Activated CD4-positive, CD25-positive, alpha-beta regulatory T cell treated with anti-CD3 and anti-CD28 coated beads, Interleukin-2, amount 50 U/mL, for 72 hours (primary cell): Measurements from ENCODE around the gene ADGRV1.

ENCODE experiments used
- DNase-seq: peaks from one replicate; pipeline ENCODE4 v3.0.0; 2021

Gene ADGRV1

GRCh38 chr5:90881626-90882150, 323.1 kb downstream of the ADGRV1 start:
- DNase-seq = no peak

DNA sequence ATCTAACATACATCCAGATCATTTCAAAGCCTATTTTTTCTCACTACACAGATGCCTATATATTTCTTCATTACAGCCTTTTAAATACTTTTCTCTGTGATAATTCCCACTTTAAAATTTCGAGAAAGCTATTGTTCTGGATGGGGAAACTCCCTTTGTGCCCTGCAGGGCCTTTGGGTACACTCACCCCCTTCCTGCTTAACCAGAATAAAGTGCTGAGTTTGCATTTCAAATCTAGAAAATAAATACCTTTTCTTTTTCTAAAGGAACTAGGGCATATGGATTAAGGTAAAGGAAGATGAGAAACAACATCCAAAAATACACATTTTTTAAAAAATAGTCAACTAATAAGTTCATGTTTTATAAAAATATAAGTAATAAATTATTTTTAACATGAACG, 323.9 kb downstream of the ADGRV1 start:
- DNase-seq = no peak

DNA sequence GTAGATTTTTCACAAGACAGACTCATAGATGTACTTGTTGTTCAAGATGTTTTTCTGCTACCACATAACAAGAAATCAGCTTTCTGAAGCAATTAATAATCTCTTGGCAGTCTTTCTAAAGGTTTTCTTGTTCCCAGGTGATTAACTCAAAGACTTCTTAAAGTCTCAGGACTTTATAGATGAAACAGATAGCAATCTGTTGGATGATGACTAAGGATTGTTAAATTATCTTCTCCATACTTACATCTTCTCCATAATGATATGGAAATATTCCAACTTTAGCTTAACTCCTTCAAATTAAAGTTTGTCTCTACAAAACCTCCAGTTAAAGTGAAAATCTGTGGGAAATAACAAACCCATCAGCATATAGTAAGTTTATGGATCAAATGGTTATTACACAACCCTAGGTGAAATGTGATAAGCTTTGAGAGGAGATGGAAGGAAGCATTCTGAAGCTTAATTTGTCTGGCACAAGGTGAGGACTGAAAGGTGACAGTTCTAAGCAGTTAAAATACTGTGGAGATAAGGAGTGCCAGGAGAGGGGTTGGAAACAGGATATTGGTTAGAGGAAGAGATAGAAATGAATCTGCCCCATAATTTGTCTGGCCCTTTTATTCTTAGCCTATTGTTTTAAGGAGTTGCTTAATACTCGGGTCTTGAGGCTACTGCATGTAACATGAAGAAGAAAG, 326.7 kb downstream of the ADGRV1 start:
- DNase-seq = no peak

DNA sequence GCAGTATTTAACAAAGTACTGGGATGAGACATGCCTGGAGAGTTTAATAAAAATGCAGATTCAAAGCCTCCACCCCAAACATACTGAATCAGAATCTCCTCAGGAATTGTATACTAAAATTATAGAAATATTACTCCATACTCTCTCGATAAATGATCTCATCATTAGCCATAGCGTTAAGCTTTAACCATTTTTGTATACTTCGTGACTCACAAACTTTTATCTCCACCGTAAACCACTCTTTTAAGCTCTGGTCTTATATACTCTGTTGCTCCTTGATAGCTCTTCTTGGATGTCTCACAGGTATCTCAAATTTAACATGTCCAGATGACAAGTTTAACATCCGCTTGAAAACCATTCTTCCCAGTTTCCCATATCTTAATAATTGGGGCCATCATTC, 327.8 kb downstream of the ADGRV1 start:
- DNase-seq = no peak

DNA sequence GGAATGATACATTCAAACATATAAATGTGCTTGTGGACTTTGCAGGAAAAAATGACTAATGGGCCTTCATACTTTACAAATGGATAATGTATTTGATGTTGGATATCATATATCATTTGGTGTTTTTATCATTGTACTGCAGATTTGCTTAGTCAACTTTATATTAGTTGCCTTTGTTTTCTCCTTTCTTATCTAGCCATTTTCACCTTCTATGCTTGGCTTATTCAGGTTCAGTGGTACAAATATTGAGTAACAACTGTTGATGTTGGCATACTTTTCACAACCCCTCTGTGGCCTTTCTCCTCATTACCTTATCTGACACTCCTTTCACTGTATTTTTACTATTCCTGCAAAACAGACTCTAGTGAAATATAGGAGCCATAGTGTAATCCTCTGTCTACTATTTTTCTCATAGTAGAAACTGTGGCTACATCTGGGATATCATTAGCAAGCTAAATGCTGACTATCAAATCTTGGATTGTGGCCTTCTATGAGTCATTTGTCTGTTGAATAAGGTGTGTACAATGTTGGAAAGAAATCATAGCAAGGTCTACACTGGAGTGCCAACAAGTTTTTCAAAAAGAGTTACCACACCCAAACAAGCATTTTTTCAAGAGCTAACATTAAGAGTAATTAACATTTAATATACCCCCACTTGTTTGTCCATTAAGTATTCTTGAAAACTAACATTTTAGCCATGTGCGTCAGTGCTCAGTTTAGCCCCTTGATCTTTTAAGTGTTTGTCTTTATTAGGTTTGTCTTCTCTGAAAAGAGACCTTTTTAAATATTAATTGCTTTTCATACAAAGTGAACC, 330.1 kb downstream of the ADGRV1 start:
- no peak for DNase-seq

- DNase-seq = no peak
These were observed 330.7 kb downstream of the ADGRV1 start for GRCh38 chr5:90889325-90889600.

DNA sequence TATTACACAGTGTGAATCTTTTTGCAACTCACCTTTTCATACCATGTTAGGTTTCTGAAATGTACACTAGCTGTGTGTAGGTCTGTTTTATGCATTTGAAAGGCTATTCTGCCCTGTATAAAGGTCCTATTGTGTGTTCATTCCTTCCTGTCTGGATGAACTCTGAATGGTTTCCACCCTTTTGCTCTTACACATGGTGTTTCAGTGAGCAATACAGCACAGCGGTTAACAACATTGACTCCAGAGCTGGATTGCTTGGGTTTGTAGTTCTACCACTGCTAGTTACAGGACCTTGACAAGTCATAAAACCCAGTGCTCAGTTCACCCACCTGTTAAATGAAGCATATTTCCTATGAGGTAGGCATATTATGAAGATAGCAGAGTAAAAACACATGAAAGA, 331.6 kb downstream of the ADGRV1 start:
- no peak for DNase-seq

DNA sequence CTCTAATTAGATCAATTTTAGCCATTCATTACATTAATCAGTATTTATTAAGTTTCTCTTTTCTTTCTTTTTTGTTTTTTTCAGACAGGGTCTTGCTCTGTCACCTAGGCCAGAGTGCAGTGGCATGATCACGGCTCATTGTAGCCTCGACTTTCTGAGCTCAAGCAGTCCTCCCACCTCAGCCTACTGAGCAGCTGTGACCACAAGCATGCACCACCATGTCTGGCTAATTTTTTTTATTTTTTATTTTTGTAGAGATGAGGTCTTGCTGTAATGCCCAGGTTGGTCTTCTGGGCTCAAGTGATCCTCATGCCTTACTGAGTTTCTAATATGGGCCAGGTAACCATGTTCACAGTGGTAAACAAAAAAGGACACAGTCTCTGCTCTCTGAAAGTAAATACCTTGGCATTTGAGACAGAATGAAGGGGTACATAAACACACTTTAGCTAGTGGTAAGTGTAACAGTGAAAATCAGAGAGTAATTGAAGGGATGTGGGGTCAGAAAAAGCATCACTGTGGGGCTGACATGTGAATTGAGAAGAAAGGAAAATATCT, 336.3 kb downstream of the ADGRV1 start:
- no peak for DNase-seq

- no peak for DNase-seq
These were observed 339.0 kb downstream of the ADGRV1 start for GRCh38 chr5:90897618-90898017.

DNA sequence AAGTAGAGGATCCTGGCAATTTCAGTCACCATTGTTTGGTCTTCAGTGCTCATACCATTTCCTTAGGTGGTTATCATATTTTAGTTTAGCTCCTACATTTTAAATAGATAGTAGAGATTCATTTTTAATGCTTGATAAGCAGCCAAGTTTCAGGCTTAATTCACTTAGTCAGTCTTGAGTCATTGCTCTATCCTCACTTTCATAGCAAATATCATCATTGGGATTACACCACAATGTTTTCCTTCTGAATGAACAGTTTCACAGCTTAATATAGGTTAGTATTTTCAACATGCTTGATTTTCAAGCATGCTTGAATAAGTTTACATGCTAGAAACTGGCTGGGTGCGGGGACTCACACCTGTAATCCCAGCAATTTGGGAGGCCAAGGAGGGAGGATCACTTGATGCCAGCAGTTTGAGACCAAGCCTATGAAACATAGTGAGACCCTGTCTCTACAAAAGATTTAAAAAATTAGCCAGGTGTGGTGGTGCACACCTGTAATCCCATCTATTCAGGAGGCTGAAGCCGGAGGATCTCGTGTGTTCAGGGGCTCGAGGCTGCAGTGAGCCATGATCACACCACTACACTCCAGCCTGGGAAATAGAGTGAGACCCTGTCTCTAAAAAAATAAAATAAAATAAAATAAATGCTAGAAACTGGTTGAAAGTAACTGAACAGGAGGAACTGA, 339.9 kb downstream of the ADGRV1 start:
- no peak for DNase-seq

DNA sequence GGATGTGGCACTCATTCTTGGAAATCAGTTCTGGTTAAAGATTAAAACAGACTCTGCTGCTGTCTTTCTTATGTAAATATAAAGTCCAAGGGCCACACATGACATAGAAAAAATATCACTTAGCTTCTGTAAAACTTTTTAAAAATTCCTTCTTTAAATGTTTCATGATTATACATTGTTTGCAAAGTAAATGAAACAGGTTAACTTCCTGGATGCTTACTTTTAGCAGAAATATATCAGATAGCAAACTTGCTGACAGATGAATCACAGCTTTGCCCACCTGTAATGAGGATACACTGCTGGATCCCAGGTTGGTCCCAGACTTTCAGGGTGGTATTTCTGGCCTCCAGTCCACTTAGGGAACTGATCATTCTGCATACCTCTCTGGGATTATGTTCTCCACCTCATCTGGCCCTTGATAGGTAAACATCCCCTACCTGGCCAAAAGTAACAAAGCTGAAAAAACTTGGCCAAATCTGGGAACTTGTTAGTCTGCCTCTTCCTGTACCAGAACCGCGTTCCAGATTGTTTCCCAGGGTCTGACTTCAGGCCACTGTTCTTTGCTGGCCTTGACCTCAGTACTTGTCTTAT, 340.5 kb downstream of the ADGRV1 start:
- no peak for DNase-seq

DNA sequence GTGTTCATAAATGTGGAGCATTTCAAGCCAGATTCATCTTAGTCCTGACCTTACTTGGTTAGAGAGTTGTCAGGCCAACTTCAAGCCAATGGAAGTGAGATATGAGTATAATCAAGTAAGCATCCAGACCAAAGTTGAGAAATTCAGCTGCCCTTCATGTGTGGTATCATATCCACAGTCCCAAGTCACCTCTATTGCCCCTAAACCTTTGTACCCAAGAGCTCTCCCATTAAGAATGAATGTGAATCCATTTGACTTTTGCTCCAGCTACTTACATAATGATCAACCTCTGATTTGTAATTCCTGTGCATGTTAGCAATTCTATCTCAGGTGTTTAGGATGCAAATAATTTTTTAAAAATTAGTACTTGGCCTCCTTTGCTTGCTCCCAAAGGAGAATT, 342.7 kb downstream of the ADGRV1 start:
- no peak for DNase-seq

GRCh38 chr5:90902170-90902569, 343.6 kb downstream of the ADGRV1 start:
- DNase-seq = no peak

DNA sequence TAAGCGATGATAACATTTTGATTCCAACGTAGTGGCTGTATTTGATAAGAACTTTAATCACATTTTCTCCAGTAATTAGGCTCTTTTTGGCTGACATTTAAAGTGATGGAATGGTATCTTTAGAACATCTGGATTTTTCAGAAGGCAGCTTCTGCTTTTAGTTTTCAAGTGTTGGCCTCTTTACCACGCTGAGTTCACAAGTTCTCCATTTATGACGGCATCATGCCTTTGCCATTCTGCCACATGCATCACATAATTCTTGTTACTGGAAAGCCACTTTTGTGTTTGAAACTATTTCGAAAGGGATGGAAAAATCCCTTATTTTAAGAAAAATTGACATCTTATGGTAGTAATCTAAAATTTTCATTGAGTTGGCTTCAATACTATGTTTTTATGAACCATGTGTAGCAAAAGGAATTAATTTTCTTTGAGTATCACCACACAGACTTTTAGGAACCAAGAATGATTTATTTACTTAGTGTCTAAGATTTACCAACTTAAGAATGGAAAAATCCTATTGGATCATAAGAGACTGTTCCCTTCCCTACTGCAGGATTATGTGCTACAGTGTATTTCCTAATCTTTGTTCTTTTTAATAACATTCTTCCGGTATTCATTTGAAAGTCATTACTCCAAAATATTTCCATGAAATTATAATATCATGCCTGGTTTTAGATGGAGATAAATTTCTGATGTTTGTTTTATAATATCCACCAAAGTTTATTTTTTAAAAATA, 344.2 kb downstream of the ADGRV1 start:
- DNase-seq = no peak

DNA sequence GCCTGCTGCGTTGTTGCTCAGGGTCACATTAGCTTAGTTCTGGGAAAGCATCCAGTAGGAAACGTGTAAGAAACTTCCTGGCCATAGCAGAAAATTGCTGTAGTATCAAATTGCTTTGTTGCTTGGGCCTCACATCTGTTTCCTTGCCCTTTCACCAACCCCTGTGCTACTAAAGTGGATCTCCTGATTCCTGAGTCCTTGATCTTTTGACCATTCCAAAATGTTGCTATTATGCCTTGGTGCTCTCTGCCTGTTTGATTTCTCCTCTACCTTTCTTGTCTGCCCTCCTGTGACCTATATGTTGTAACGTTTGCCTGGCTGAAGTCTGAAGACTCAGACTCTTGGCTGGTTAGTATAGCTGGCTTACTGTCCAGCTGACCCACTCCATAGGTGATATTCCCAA, 350.5 kb downstream of the ADGRV1 start:
- no peak for DNase-seq

DNA sequence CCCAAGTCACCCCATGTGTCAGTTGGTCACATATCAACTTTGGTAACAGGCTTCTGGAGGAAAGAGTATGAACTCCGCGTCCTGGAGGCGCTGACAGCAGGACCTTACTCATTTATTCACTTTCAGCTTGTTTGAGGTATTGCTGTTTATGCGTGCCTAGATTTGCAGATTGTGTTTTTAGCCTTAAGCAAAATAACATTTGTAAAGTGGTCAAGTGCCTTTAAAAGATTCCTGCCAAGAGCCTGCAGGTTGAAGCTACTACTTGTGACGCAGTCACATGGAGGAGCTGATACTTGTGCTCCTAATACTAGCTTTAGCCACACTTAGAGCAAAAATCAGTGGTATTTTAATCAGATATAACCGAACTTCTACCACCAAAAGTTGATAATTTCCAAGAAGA, 351.3 kb downstream of the ADGRV1 start:
- DNase-seq = no peak

- no peak for DNase-seq
These were observed 352.6 kb downstream of the ADGRV1 start for GRCh38 chr5:90911169-90911568.

DNA sequence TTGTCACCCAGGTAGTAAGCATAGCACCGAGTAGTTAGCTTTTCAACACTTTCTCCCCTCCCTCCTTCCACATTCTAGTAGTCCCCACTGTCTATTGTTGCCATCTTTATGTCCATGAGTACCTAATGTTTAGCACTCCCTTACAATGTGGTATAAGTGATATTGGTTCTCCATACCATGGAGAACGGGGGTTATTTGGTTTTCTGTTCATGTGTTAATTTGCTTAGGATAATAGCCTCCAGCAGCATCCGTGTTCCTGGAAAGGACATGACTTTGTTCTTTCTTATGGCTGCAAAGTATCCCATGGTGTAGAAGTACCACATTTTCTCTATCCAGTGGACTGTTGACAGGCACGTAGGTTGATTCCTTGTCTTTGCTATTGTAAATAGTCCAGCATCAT, 353.9 kb downstream of the ADGRV1 start:
- DNase-seq = no peak

DNA sequence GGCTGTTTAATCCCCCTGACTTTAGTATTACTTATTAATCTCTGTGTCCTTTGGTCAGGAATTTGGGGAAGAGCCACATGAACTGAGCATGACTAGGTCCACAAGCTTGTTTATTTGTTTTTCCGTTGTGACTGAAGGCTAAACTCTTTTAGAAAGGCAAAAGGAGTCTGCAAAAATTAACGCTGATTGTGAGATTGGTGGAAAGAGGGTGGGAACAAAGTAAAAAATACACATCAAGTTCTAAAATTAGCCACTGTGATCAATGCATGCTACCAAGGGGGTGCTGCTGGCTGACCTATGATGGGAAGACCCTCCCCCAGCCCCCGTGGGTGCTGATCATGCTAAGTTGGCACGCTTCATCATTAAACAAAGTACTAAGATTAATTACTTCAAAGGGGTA, 356.8 kb downstream of the ADGRV1 start:
- DNase-seq = no peak

GRCh38 chr5:90916947-90917800, 358.6 kb downstream of the ADGRV1 start:
- no peak for DNase-seq

GRCh38 chr5:90917928-90918668, 359.5 kb downstream of the ADGRV1 start:
- DNase-seq = no peak
